ENCODE data around the gene ERO1A.

GRCh38 chr14:52663850-52664249 lies 31.5 kb downstream of the ERO1A start:
- no peak for TF ChIP-seq MAZ (IDR thresholded peaks at IDR 0.05; ENCODE audit: borderline replicate concordance, low read depth, low read length)
- no peak for TF ChIP-seq CTCF (conservative IDR thresholded peaks at IDR 0.05; ENCODE audit: low read depth, low read length)
- no peak for TF ChIP-seq SMC3 (IDR thresholded peaks at IDR 0.05; ENCODE audit: low read depth, low read length)
- TF ChIP-seq BHLHE40 (IDR thresholded peaks at IDR 0.05; ENCODE audit: low read depth, low read length): no peak
- no peak for TF ChIP-seq POLR2A (IDR thresholded peaks at IDR 0.05; ENCODE audit: low read depth, low read length)
- TF ChIP-seq ELK1 (IDR thresholded peaks at IDR 0.05; ENCODE audit: borderline replicate concordance, low read depth, low read length): no peak
- TF ChIP-seq RAD21 (IDR thresholded peaks at IDR 0.05; ENCODE audit: low read length): no peak
- no peak for TF ChIP-seq USF2 (IDR thresholded peaks at IDR 0.05; ENCODE audit: low read depth, low read length)
- TF ChIP-seq RFX5 (IDR thresholded peaks at IDR 0.05; ENCODE audit: low read depth, low read length): no peak
